ENCODE measurements around the gene TMEM150B.

The TMEM150B gene

DNA sequence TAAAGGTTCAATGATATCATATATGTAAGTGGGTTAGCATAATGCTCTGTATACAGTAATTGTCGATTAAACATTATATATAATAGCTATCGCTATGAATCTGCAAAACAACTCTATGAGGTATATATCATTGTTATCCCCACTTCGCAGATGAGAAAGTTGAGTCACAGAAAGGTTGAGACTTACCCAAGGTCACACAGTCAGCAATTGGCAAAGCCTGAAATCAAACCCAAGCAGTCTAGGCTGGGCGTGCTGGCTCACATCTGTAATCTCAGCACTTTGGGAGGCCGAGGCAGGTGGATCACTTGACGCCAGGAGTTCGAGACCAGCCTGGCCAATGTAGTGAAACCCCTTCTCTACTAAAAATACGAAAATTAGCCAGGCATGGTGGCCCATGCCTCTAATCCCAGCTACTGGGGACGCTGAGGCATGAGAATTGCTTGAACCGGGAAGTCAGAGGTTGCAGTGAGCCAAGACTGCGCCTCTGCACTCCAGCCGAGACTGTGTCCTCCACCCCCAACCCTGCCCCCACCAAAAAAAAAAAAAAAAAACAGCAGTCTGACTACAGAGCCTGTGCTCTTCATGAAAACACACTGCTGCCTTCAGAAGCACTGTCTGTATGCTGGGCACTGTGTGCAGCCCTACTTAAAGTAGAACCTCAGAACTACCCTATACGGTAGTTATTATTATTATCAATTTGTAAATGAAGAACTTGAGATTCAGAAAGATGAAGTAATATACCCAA is 46.6 kb downstream of the TMEM150B start:
- no peak for DNase-seq (ENCODE audit: low spot score)

- DNase-seq (ENCODE audit: low spot score) = no peak
Observed at GRCh38 chr19:55277494-55277893, 47.6 kb downstream of the TMEM150B start.

DNA sequence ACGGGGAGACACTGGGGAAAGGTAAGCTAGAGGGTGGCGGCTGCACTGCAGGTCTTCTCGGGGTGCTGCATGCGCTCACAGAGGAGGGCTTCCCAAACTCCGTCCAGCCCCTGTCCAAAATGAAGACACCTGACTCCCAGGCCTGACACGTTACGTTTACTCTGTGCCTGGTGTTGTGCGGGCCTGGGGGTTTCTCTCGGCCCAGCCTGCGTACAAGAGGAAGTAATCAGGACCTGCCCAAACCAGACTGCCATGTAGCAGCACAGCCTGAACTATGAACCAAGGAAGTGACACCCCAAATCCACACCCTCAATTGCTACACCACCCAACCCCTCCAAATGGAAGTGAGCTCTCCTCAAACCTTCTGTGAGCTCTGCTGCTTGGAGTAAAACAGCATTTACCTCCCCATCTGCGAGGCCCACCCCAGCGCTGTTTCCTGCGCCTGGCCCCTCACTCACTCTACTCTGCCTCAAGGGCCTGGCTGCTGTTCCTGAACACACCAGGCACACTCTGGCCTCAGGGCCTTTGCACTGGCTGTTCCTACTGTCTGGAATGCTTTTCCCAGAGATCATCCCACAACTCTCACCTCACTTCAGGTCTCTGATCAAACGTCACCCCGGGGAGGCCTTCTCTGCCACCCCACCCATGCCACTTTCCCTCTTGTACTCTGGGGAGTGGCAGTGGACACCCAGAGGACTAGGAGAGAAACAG is 48.3 kb downstream of the TMEM150B start:
- no peak for DNase-seq (ENCODE audit: low spot score)

- no peak for DNase-seq (ENCODE audit: low spot score)
Observed at GRCh38 chr19:55275851-55276719, 49.1 kb downstream of the TMEM150B start.

DNA sequence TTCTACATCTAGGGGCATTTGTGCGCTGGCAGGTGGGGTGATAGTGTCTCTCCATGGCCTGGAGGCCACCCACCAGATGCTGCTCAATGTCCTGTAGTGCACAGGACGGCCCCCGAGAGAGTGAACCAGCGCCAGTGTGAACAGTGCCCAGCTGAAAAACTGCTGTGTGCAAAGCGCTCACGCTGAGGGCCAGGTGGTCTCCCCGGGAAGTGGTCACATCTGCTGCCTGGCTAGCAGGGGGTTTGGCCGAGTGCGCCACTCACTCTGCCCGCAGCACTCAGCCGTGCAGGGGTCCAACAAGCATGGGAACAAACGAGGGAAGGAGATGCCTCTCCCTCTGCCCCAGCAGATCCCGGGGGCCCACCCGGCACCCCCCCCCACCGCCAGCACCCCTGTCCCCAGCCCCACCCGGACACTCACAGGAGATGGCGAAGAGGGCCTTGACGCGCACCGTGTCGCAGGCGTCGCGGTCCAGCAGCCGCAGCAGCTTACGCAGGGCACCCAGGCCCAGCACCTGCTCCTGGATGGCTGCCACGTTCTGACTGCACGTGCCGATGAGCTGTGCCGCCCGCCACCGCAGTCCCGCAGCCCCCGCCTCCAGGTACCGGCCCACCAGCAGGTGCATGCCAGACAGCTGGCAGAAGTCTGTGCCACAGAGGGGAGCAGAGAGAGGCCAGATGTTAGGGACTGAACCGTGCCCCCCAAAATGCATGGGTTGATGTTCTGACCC is 51.0 kb downstream of the TMEM150B start:
- DNase-seq (ENCODE audit: low spot score) = no peak

GRCh38 chr19:55272142-55272541 is 53.0 kb downstream of the TMEM150B start:
- no peak for DNase-seq (ENCODE audit: low spot score)

DNA sequence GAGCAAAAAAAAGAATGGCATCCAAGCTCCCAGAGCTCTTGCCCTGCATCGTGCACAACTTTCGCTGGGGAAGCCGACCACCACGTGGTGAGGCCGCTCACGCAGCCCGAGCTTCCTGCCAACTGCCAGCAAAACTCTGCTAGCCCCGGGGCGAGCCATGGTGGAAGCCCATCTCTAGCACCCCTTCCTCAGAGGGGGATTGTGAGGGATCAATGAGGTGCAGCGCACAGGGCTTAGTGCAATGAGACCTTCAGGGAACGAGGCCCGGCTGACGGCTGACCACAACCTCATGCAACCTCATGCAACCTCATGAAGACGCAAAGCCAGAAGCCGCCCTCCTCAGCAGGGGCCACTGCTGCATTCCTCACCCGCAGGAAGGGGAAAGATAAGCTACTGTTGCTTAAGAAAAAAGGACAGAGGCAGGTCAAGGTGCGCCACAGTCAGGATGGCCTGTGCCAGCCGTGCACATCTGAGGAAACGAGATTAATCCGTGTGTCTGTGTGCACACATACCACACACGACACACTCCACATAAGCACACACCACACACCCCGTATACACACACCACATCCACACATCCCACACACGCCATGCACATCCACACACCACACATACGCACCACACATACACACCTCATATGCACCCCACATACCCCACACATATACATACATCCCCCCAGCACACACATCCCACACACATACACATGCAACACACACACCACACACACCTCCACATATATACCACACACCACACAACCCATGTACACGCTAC is 54.8 kb downstream of the TMEM150B start:
- no peak for DNase-seq (ENCODE audit: low spot score)

DNA sequence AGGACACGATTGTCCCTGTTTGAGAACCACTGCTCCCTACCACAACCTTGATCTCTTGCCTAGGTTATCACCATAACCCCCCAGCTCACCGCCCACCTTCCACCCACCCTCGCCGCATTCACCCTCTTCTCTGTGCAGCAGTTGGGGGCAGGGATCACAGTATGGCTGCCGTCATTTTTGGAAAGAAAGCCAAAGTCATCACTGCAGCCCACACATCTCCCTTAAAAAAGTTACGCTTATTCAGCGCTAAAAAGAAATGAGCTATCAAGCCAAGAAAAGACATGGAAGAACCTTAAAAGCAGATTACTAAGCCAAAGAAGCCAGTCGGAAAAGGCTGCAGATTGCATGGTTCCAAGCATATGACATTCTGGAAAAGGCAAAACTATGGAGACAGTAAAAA is 55.8 kb downstream of the TMEM150B start:
- DNase-seq (ENCODE audit: low spot score) = no peak

GRCh38 chr19:55266840-55267239 is 58.3 kb downstream of the TMEM150B start:
- DNase-seq (ENCODE audit: low spot score) = no peak

DNA sequence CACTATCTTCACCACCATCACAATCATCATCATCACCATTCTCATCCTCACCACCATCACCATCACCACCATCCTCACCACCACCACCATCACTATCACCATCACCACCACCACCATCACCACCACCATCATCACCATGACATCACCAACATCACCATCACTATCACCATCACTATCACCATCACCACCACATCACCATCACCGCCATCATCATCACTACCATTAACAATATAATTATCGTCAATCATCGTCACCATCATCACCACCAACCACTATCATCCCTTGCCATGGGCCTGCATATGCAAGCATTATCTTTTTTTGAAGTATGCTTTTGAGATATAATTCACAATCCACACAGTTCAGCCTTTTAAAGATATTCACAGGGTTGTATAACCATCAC is 58.7 kb downstream of the TMEM150B start:
- no peak for DNase-seq (ENCODE audit: low spot score)

GRCh38 chr19:55265723-55266386 is 59.3 kb downstream of the TMEM150B start:
- no peak for DNase-seq (ENCODE audit: low spot score)

GRCh38 chr19:55265173-55265572 is 60.0 kb downstream of the TMEM150B start:
- DNase-seq (ENCODE audit: low spot score) = no peak

DNA sequence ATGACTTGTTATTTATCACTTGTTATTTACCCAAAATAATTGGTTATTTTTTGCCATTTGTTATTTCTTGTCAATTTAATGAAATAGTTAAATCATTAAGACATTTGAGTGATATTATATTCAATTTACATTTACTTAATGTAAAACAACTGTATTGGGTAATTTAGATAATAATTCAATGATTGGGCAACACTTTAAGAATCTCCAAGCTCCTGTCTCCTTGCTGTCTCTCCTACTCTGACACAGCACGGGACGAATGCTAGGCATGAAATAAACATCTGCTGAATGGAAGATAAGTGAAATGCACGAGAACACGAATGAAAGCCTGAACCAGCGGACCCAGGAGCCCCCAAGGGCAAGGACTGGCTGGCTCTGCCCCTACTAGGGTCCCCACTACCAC is 60.6 kb downstream of the TMEM150B start:
- no peak for DNase-seq (ENCODE audit: low spot score)
